ENCODE data around the gene MATN4.

Gene MATN4

DNA sequence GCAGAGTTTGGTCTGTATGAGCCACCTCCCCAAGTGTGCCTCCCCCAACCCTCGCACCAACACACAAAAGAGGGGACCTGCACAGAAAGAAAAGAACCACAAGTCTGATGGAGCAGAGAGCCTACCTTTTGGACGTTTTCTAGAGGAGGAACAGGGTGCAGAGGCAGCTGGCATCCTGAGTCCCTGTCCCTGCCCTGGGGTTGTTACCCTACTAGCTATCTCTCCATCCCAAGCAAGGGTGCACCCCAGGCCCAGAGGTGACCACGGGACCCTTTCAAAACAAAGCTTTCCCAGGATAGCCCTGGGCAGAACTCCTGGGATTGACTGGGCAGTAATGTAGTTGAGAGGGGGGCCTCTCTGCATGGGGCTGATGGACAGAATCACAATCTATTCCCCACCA is 9.7 kb upstream of the MATN4 start:
- DNase-seq (ENCODE audit: low read depth in 2 of 2, low spot score in 1 of 2) = no peak

DNA sequence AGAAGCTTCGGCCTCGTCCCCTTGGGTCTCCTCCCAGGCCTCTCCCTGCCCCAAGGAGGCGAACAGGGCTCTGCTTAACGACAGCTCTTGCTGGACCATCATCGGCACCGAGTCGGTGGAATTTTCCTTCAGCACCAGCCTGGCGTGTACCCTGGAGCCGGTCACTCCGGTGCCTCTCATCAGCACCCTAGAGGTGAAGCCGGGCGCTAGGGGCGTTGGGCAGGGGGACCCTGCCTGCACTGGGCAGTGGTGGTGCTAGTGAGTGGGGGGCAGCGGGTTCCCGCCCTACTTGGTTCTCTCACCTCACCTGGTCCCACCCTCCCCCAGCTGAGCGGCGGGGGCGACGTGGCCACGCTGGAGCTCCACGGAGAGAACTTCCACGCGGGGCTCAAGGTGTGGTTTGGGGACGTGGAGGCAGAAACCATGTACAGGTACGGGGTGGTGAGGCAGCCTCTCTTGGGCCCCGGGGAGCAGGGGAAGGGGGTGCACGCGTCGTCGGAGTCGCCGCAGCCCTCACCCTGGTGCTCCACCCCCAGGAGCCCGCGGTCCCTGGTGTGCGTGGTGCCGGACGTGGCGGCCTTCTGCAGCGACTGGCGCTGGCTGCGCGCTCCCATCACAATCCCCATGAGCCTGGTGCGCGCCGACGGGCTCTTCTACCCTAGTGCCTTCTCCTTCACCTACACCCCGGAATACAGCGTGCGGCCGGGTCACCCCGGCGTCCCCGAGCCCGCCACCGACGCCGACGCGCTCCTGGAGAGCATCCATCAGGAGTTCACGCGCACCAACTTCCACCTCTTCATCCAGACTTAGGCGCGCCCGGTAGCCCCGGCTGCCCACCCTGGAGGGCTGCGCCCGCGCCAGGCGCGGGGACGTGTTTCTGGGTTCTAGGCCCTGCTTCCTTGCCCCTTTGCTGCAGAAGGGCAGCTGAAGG is 8.3 kb upstream of the MATN4 start:
- no peak for DNase-seq (ENCODE audit: low read depth in 2 of 2, low spot score in 1 of 2)

DNA sequence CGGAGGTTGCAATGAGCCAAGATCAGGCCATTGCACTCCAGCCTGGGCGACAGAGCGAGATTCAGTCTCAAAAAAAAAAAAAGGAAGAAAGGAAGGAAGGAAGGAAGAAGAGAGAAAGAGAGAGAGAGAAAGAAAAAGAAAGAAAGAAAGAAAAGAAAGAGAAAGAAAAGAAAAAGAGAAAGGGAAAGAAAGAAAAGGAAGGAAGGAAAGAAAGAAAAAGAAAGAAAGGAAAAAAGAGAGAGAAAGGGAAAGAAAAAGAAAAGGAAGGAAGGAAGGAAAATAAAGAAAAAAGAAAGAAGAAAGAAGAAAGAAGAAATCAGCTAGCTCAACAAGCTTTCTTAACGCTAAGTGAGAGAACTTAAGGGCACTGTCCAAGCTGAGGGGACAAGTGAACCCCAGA is 7.6 kb upstream of the MATN4 start:
- no peak for DNase-seq (ENCODE audit: low read depth in 2 of 2, low spot score in 1 of 2)

DNA sequence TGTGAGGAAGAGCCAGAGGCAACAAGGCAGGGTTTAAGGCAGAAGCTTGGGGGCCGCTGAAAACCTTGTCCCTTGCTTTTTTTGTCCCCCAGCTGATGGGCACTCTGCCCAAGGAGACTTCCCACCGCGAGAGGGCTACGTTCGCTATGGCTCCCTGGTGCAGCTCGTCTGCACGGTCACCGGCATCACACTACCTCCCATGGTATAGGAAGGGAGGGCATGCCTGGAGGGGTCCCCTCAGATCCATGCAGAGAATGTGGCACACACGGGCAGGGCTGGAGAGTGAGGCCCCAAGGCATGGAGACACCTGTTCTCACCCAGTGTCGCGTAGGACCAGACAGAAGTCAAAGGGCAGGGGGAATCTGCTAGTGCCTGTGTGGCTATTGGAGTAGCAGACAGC is 5.8 kb upstream of the MATN4 start:
- no peak for DNase-seq (ENCODE audit: low read depth in 2 of 2, low spot score in 1 of 2)

DNA sequence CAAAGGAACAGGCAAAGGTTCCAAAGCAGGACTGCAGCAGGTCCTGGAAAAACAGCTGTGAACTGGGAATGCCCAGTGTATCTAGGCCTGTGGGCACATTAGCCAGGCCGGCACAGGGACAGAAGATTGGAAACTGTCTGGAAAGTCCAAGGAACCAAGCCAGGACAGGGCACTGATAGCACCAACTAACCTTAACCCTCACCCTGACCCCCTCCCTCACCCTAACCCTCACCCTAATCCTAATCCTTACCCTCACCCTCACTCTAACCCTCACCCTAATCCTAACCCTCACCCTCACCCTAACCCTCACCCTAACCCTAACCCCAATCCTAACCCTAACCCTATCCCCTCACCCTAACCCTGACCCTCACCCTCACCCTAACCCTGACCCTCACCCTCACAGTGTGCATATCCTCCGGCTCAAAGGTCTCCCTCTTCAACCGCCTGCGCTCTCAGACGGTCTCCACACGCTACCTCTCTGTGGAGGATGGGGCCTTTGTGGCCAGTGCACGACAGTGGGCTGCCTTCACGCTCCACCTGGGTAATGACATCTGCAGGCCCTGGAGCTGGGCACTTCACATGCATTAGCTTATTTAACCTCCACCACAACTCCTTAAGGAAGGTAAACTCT is 5.1 kb upstream of the MATN4 start:
- no peak for DNase-seq (ENCODE audit: low read depth in 2 of 2, low spot score in 1 of 2)

DNA sequence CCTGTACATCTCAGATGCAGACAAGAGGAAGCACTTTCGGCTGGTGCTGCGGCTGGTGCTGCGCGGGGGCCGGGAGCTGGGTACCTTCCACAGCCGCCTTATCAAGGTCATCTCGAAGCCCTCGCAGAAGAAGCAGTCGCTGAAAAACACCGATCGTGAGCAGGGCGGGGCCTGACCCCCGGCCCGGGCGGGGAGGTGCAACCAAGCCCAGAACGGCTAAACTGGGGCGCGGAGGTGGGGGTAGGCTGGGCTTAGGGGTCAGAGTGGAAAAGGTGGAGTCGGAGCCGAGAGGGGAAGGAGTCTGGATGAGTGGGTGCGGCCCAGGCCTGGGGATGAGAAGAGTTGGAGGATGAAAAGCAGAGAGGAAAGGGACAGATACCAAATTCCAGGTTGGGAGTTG is 4.1 kb upstream of the MATN4 start:
- DNase-seq (ENCODE audit: low read depth in 2 of 2, low spot score in 1 of 2) = no peak

DNA sequence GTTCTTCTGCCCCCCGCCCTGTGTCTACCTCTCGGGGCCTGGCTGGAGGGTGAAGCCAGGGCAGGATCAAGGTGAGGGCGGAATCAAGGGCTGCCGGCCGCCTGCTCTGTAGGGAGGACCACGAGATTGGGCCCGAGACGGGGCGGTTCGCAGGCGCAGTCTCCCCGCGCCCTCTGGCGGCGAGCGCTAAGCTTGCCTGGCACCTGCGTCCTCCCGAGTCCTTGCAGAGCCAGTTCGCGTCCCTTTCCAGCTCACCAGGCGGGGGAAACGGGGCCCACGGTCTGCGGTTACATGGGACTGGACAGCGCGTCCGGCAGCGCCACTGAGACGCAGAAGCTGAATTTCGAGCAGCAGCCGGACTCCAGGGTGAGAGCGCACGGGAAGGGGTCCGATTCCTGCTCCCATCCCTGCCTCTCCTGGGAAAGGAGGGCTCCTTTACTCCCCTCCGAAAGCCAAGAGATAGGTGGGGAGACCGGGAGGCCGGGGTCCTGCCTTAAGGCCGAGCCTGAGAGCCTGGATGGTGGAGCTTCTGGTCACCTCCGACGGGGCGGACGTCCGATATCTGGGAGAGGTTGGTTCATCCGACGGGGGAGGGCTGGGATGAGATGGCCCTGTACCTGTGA is 3.6 kb upstream of the MATN4 start:
- DNase-seq (ENCODE audit: low read depth in 2 of 2, low spot score in 1 of 2) = peak in 1 of 2 donors; percentile 21

DNA sequence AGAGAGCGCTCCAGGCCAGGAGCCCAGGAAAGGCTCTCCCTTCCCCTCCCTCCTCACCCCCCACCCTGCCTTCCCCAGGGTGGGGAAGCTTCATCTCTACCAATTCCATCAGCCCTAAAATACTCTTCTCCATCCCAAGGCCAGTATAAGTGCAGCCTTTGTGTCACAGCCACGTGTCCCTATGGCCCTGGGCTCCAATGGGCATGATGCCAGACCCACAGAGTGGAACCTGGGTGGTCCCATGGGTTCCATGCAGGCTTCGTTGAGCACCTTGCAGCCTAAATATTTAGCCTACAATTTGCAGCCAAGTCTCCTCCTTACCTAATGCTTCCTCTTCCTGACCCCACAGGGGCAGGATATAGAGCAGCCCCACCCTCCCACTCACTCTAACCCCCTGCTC is 976 bp upstream of the MATN4 start:
- DNase-seq (ENCODE audit: low read depth in 2 of 2, low spot score in 1 of 2) = no peak

DNA sequence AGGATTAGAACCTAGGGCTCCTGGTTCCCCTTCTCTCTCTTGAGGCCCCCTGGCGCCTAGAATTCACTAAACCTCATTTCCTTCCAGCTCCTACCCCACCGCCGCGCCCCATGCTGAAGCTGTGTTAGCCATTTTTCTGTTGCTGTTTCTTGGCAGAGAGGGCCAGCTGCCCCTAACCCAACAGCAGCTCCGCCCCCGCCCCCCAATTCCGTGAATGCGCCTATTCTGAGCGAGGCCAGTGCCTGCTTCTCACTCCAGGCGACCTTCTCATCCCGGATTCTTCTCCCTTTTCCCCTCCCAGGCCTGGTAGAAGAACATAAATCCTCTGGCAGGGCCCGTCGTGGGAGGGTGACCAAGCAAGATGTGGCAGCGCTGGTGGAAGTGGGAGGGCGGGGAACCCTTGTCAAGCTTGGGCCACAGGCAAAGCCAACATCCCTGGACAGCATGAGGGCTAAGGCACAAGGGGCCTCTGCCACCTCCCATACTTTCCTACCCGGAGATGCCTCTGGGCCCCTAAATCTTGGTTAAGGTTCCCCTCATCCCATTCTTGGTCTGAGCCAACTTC is 941 bp downstream of the MATN4 start:
- no peak for DNase-seq (ENCODE audit: low read depth in 2 of 2, low spot score in 1 of 2)

DNA sequence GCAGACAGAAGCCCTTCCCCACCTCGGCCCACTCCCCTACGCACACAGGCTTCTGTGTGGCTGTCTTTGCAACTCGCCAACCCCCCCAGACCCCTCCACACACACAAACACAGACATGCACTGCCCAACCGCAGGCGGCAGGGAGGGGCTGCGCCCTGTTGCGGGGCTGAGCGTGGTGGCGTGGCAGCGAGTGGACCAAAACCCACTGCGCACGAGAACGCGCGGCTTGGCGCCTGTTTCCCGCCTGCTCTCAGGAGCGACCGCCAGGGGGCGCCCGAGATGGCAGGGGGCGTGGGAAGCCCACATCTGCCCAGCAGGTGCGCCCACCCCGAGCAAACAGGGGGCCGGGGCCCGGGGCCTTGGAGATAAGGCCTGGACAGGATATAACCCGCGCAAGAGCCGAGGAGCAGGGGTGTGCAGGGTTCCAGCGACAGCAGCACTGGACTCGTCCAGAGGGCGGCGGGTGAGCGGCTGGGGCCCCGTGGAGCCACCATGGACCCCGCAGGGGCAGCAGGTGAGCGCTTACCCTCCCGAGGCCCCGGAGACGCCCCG is 1.6 kb downstream of the MATN4 start, which contains the start of gene RBPJL:
Gene RBPJL, plus strand, starts transcription at position 410 of the 552 bp plus-strand sequence. Its CDS starts 83 bp downstream, at position 493.
- no peak for DNase-seq (ENCODE audit: low read depth in 2 of 2, low spot score in 1 of 2)

DNA sequence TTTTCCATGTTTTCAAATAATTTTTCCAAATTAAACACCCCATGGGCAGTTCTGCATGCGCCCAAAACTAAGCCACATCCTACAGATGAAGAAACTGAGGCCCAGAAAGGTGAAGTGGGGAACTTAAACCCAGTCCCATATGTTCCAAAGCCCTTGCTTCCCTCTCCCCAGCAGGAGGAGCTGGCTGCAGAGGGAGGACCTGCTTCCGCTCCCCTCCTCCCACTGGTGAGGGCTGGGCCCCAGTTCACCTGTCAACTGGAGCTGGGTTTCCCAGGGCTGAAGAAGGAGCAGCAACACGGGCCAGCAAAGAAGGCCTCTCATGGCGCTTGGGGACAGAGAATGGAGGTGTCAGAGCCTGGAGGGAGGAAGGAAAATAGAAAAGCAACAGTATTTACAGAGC is 2.8 kb downstream of the MATN4 start:
- DNase-seq (ENCODE audit: low read depth in 2 of 2, low spot score in 1 of 2) = no peak

DNA sequence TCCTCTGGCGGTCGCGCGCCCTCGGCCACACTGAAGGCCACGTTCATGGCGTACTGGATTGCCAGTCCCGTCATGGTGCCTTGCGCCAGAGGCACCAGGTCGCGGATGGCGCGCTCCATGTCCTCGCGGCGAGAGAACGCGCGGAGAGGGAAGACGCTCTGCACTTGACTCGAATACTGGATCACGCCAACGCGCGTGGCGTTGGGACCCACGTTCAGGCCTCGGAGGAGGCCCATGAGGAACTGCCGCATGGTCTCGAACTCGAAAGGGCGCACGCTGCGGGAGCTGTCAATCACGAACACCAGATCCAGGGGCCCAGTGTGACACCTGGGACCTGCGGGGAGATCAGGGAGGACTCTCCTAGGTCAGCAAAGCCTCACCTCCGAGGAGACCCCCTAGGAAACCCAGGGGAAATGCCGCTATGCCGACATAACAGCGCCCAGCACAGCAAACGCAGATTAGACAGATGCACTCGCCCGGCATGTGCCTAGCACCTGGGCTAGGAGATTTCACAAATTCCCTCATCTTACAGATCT is 3.6 kb downstream of the MATN4 start:
- DNase-seq (ENCODE audit: low read depth in 2 of 2, low spot score in 1 of 2) = no peak

DNA sequence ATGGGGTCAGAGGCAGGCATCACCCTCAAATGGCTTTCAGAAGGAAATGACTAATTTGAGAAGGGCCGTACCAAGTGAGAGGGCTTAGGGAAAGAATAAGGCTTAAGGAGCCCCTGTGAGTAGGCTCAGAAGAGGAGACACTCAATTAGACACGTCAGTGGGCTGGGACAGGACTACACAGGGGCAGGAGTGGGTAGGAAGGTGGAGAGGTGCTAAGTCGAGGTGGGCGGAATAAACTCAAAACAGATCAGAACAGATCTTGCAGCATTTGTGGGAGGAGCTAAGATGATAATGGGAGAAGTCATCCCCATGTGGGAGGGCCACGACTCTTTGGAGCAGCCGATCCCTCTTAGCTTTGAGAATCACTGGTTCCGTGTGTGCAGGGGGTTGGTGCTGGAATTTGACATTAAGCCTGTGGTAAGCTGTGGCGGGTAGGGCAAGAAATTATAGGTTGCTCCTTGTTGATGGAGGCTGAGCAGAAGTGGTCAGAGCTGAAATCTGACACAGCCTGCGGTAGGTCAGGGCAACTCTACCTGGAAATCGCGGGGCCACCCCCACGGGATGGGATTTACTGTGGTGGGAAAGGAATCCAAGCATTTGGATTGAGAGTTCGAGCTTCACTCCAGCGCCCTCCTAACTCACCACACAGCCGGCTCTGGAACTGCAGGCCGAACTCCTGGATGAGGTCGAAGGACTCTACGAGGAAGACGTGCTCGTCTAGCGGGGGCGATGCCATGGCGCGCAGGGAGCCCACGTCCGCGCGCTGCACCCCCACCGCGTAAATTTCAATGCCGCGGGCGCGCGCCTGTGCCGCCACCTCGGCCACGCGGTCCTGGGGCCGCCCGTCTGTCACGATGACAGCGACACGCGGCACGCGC is 4.3 kb downstream of the MATN4 start:
- DNase-seq (ENCODE audit: low read depth in 2 of 2, low spot score in 1 of 2) = no peak

DNA sequence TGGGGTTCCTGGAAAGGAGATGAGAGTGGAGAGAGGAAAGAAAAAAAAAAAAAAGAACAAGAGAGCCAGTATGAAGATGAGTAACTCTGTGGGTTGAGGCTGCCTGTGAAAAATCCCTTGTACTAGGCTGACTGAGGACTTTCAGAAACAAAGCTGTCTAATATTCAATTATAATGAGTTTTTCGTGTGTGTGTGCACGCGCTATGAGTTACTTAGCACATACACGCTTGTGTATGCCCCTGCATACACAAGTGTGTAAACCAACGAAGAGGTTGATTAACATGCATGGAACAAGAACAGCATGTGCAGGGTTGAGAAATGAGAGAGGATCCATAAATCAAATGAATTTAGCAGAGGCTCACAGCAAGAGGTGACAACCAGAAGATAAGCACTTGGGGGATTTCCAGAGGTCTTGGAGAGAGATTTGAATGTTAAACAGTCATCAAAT is 6.3 kb downstream of the MATN4 start:
- DNase-seq (ENCODE audit: low read depth in 2 of 2, low spot score in 1 of 2) = no peak

DNA sequence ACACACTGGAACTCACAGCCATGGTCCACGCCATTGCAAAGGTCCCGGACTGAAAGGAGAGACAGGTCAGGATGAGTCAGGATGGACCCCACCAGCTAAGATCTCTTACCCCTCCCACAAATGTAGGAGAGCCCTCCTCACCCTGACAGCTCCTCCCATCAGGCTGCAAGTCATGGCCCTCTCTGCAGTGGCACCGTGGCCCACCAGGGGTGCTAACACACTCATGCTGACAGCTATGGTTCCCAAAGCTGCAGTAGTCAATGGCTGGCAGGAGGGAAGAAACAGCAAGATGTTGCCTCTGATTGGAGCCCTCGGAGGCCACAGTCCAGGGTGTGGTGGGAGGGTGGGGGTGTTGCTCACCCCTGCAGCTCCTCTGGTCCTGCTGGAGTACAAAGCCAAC is 7.1 kb downstream of the MATN4 start:
- no peak for DNase-seq (ENCODE audit: low read depth in 2 of 2, low spot score in 1 of 2)

DNA sequence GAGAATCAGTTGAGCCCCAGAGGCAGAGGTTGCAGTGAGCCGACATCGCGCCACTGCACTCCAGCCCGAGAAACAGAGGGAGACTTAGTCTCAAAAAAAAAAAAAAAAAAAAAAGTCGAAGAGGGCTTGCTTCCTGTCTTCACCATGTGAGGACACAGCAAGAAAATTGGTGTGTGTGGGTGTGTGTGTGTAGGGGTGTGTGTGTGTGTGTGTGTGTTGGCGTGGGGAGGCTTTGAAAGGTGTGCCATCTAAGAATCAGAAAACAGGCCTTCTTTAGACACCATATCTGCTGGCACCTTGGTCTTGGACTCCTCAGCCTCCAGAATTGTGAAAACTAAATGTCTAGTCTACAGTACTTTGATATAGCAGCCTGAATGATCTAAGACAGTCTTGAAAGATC is 8.3 kb downstream of the MATN4 start:
- DNase-seq (ENCODE audit: low read depth in 2 of 2, low spot score in 1 of 2) = no peak

DNA sequence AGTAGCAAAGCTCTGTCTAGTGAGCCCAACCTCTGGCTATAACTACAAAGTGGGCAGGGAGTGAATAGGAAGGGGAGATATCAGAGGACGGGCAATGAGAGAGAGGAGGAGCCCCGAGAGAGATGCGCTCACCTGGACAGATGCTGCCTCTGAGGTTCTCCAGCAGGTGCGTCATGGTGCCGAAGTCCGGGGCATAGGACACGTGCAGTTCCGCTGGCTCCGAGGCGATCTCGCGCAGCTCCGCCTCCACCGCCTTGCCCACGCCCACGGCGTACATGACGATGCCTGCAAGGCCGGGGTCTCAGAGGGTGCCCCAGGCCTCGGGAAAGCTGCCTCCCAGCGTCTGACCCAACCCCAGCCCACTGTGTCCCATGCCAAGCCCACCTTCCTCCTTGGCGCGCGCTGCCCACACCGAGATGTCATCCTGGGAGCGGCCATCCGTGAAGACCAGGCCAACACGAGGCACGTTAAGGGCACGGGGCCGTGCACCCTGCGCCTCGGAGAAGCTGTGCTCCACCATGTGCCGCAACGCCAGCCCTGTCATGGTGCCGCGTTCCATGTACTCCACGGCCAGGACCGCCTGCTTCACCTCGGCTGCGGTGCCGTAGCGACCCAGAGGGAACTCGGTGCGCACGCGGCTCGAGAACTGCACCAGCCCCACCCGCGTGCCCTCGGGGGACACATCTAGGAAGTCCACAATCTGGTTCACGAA is 10.2 kb downstream of the MATN4 start:
- DNase-seq (ENCODE audit: low read depth in 2 of 2, low spot score in 1 of 2) = no peak

DNA sequence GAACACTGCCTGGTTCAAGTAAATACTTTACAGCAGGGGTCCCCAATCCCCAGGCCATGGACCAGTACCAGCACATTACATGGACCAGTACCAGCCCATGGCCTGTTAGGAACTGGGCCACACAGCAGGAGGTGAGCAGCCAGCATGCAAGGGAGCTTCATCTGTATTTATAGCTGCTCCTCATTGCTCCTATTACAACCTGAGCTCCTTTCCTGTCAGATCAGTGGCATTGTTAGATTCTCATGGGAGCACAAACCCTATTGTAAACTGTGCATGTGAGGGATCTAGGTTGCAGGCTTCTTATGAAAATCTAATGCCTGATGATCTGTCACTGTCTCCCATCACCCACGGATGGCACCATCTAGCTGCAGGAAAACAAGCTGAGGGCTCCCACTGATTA is 13.4 kb downstream of the MATN4 start:
- no peak for DNase-seq (ENCODE audit: low read depth in 2 of 2, low spot score in 1 of 2)

DNA sequence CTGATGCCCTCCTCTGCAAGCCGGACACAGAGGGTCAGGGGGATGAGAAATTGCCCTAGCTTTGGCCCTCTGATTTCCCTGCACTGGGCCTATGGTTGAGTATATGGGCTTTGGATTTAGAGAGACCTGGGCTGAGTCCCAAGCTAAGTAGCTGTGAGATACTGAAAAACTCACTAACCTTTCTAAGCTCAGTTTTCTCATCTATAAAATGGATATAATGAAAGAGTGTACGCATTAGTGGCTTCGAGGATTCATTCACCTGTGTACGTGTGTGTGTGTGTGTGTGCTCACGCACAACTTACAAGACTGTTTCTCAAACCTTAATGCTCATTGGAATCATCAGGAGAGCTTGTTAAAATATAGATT is 14.1 kb downstream of the MATN4 start:
- DNase-seq (ENCODE audit: low read depth in 2 of 2, low spot score in 1 of 2) = no peak
